ENCODE measurements around the gene TOX3.

TOX3 gene

DNA sequence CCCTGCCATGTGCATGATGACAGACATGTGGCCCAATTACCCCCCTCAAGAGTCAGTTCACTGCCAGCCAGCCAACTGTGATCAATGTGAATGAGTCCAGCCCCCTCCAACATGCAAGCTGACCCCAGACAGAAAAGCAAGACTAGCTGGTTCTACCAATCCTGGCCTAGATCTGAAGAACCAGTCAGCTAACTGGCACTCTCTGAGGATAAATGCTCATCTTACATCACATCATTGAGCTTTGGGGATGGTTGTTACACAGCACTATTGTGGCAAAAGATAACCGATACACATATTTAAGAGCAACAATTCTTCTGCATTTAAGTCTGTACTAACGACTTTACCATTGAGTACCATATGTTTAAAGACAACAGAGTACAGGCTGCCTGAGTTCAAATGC lies 106.7 kb downstream of the TOX3 start:
- Histone ChIP-seq H3K9me3 (ENCODE audit: control insufficient read depth in 2 of 2, low read length in 2 of 2) (no peaks in the 10 kb centered on the region), H3K4me1 (ENCODE audit: control insufficient read depth in 2 of 2, insufficient read depth in 2 of 2, low read length in 2 of 2) (peaks cover 0 to 4% of the 10 kb centered on the region in 2 donors), H3K27me3 (ENCODE audit: control insufficient read depth in 2 of 2, insufficient read depth in 2 of 2, low read length in 2 of 2) (no peaks in the 10 kb centered on the region), H3K36me3 (ENCODE audit: control insufficient read depth in 2 of 2, insufficient read depth in 2 of 2, low read length in 2 of 2) (peaks cover 18 to 21% of the 10 kb centered on the region in 2 donors), H3K4me3 (ENCODE audit: low read length in 2 of 2) (no peak overlapping the region), H3K27ac (ENCODE audit: low read depth in 2 of 2, low read length in 2 of 2) (no peak overlapping the region), H3K9ac (ENCODE audit: low read depth in 1 of 2, low read length in 2 of 2) (no peak overlapping the region)

DNA sequence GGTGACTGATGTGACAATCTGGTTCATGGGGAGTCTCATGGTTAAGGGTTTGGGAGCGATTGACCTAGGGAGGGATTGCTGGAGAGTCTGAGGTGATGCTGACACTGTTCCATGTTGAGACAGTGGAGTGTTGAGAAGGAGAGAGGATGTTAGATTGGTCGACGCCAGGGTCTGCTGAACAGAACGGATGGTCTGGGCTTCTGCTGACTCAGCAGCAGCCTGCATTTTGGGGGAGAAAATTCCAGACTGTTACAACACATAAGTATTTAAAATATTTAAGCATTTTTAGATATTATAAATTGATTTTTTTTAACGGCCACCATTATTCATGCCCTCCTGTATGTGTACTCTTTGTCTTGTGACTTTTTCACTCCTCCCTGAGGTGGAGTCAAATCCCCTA lies 107.2 kb downstream of the TOX3 start:
- Histone ChIP-seq H3K27ac (ENCODE audit: low read depth in 2 of 2, low read length in 2 of 2) (no peak overlapping the region), H3K4me1 (ENCODE audit: control insufficient read depth in 2 of 2, insufficient read depth in 2 of 2, low read length in 2 of 2) (peaks cover 0 to 4% of the 10 kb centered on the region in 2 donors), H3K9ac (ENCODE audit: low read depth in 1 of 2, low read length in 2 of 2) (no peak overlapping the region), H3K27me3 (ENCODE audit: control insufficient read depth in 2 of 2, insufficient read depth in 2 of 2, low read length in 2 of 2) (no peaks in the 10 kb centered on the region), H3K9me3 (ENCODE audit: control insufficient read depth in 2 of 2, low read length in 2 of 2) (no peaks in the 10 kb centered on the region), H3K4me3 (ENCODE audit: low read length in 2 of 2) (no peak overlapping the region), H3K36me3 (ENCODE audit: control insufficient read depth in 2 of 2, insufficient read depth in 2 of 2, low read length in 2 of 2) (peaks cover 16 to 18% of the 10 kb centered on the region in 2 donors)

DNA sequence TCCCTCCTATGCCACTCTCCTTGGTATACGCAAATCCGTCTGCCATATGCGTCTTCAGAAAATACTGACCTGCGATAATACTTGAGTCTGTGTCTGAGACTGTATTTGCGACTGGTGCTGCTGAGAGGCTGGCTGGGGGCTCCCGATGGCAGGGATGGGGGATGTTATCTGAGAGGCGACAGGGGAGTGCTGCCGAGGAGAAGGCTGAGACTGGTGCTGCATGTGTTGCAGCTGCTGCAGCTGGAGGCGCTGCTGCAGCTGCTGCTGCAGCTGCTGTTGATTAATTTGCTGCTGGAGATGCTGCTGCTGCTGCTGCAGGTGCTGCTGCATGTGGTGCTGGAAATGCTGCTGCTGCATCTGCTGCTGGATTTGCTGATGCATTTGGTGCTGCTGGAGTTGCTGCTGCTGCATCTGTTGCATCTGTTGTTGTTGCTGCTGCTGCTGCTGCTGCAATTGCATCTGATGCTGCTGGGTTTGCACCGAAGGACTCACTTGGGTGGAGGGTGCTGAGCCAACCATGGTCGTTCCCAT lies 107.7 kb downstream of the TOX3 start:
- Histone ChIP-seq H3K36me3 (ENCODE audit: control insufficient read depth in 2 of 2, insufficient read depth in 2 of 2, low read length in 2 of 2) (peaks cover 13 to 18% of the 10 kb centered on the region in 2 donors), H3K27ac (ENCODE audit: low read depth in 2 of 2, low read length in 2 of 2) (no peak overlapping the region), H3K4me3 (ENCODE audit: low read length in 2 of 2) (no peak overlapping the region), H3K9me3 (ENCODE audit: control insufficient read depth in 2 of 2, low read length in 2 of 2) (no peaks in the 10 kb centered on the region), H3K4me1 (ENCODE audit: control insufficient read depth in 2 of 2, insufficient read depth in 2 of 2, low read length in 2 of 2) (peaks cover 0 to 4% of the 10 kb centered on the region in 2 donors), H3K27me3 (ENCODE audit: control insufficient read depth in 2 of 2, insufficient read depth in 2 of 2, low read length in 2 of 2) (no peaks in the 10 kb centered on the region), H3K9ac (ENCODE audit: low read depth in 1 of 2, low read length in 2 of 2) (no peak overlapping the region)

DNA sequence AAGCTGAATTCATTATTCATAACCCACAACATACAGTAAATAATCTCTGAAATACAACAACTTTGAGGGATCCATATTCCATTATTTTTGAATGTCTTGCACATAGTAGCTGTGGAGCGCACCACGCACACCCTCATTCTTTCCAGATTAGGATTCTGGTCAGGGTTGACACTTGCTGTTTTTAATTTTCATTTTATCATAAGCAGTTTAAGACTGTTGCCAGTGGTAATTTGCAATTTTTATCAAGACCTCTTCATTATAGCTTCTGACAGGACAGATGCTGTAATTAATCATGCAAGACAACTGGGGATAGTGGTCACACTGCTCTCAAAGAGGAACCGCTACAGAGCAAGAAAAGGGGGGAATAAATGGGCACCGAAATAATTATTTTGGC lies 109.7 kb downstream of the TOX3 start:
- Histone ChIP-seq H3K4me1 (ENCODE audit: control insufficient read depth in 2 of 2, insufficient read depth in 2 of 2, low read length in 2 of 2) (peaks cover 0 to 4% of the 10 kb centered on the region in 2 donors), H3K36me3 (ENCODE audit: control insufficient read depth in 2 of 2, insufficient read depth in 2 of 2, low read length in 2 of 2) (peaks cover 10 to 14% of the 10 kb centered on the region in 2 donors), H3K27me3 (ENCODE audit: control insufficient read depth in 2 of 2, insufficient read depth in 2 of 2, low read length in 2 of 2) (no peaks in the 10 kb centered on the region), H3K9ac (ENCODE audit: low read depth in 1 of 2, low read length in 2 of 2) (no peak overlapping the region), H3K4me3 (ENCODE audit: low read length in 2 of 2) (no peak overlapping the region), H3K27ac (ENCODE audit: low read depth in 2 of 2, low read length in 2 of 2) (no peak overlapping the region), H3K9me3 (ENCODE audit: control insufficient read depth in 2 of 2, low read length in 2 of 2) (no peaks in the 10 kb centered on the region)

DNA sequence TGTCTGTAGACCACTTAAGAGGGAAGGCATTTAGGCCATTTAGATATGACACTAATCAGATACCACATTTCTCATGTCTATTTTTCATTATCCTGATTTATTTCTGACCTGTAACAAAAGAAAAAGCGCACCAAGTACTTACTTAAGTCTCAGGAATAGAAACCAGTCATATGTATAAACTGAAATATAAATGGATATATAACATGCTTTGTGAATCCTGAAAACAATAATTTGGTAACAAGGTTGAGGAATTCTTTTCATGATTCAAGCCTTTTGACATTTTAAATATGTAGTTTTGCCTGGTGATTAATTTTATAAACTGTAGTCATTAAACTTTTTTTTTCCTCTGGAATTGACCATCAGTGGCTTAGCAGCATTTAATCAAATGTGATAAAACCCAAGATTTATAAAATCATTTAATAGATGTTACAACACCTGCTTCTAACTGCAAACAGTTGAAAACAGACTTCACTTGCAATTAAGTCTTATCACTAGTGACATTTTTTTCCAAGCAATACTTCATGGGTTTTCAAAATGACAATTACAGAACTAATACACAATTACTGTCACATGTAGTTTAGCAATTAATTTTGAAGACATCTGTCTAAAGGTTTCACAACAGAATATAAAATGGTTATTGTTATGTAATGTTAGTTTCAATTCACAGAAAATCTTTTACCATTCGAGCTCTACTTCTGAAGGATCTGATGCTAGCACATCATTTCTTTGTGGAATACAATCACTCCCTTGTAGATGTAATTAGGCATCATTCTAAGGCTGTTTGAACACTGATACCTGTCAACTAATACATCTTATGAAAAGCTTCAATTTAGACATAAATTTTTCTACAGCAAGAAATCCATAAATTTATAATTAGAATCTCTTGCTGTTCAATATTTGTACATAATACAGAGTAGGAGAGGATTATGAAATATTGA lies 110.3 kb downstream of the TOX3 start:
- no peak overlapping the region for H3K4me3 ChIP-seq (ENCODE audit: low read length in 2 of 2)
- no peaks in the 10 kb centered on the region for H3K9me3 ChIP-seq (ENCODE audit: control insufficient read depth in 2 of 2, low read length in 2 of 2)
- H3K9ac ChIP-seq (ENCODE audit: low read depth in 1 of 2, low read length in 2 of 2), result no peak overlapping the region
- H3K36me3 ChIP-seq (ENCODE audit: control insufficient read depth in 2 of 2, insufficient read depth in 2 of 2, low read length in 2 of 2), result peaks cover 10 to 14% of the 10 kb centered on the region in 2 donors
- no peaks in the 10 kb centered on the region for H3K4me1 ChIP-seq (ENCODE audit: control insufficient read depth in 2 of 2, insufficient read depth in 2 of 2, low read length in 2 of 2)
- H3K27ac ChIP-seq (ENCODE audit: low read depth in 2 of 2, low read length in 2 of 2), result no peak overlapping the region
- H3K27me3 ChIP-seq (ENCODE audit: control insufficient read depth in 2 of 2, insufficient read depth in 2 of 2, low read length in 2 of 2), result no peaks in the 10 kb centered on the region

DNA sequence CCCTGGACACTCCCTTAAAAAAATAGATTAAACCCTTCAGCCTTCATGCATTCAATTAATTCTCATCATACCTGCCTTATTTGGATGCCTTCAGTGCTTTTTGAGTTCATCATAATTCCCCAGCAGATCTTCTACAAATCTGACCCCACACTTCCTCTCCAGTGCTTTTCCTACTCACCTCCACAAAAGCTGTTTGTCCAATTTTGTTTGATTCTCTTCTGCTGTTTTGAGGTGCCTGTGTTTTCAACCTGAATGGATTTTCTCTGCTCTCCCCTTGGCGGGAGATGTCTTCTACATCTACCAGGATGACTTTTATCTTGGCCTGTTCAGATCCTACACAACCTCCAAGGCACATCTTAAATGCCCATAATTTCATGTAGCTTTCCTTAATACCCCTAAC lies 112.7 kb downstream of the TOX3 start:
- Histone ChIP-seq H3K27ac (ENCODE audit: low read depth in 2 of 2, low read length in 2 of 2) (no peak overlapping the region), H3K9ac (ENCODE audit: low read depth in 1 of 2, low read length in 2 of 2) (no peak overlapping the region), H3K4me3 (ENCODE audit: low read length in 2 of 2) (no peak overlapping the region), H3K27me3 (ENCODE audit: control insufficient read depth in 2 of 2, insufficient read depth in 2 of 2, low read length in 2 of 2) (no peaks in the 10 kb centered on the region), H3K9me3 (ENCODE audit: control insufficient read depth in 2 of 2, low read length in 2 of 2) (no peaks in the 10 kb centered on the region), H3K36me3 (ENCODE audit: control insufficient read depth in 2 of 2, insufficient read depth in 2 of 2, low read length in 2 of 2) (peaks cover 4 to 5% of the 10 kb centered on the region in 2 donors), H3K4me1 (ENCODE audit: control insufficient read depth in 2 of 2, insufficient read depth in 2 of 2, low read length in 2 of 2) (no peaks in the 10 kb centered on the region)

DNA sequence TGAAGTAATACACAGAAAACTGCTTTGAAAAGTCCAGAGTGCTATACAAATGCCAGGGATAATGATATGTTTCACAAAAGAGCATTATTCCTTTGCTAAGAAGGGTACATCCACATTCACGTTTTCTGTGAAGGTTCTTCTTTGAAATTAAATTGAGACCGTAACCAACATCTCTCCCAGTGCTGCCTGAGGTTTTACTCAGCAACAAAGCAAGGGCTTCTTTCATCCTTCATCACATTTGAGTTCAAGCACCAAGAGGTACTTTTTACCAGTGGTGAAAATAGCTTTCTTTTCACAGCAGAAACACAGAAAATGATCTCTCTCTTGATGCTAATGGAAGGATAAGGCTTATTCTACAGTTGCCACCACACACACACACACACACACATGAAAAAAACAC lies 113.3 kb downstream of the TOX3 start:
- H3K27me3 ChIP-seq (ENCODE audit: control insufficient read depth in 2 of 2, insufficient read depth in 2 of 2, low read length in 2 of 2), result no peaks in the 10 kb centered on the region
- H3K36me3 ChIP-seq (ENCODE audit: control insufficient read depth in 2 of 2, insufficient read depth in 2 of 2, low read length in 2 of 2), result no peaks in the 10 kb centered on the region
- no peak overlapping the region for H3K4me3 ChIP-seq (ENCODE audit: low read length in 2 of 2)
- no peak overlapping the region for H3K27ac ChIP-seq (ENCODE audit: low read depth in 2 of 2, low read length in 2 of 2)
- H3K9me3 ChIP-seq (ENCODE audit: control insufficient read depth in 2 of 2, low read length in 2 of 2), result no peaks in the 10 kb centered on the region
- H3K4me1 ChIP-seq (ENCODE audit: control insufficient read depth in 2 of 2, insufficient read depth in 2 of 2, low read length in 2 of 2), result no peaks in the 10 kb centered on the region
- H3K9ac ChIP-seq (ENCODE audit: low read depth in 1 of 2, low read length in 2 of 2), result no peak overlapping the region

DNA sequence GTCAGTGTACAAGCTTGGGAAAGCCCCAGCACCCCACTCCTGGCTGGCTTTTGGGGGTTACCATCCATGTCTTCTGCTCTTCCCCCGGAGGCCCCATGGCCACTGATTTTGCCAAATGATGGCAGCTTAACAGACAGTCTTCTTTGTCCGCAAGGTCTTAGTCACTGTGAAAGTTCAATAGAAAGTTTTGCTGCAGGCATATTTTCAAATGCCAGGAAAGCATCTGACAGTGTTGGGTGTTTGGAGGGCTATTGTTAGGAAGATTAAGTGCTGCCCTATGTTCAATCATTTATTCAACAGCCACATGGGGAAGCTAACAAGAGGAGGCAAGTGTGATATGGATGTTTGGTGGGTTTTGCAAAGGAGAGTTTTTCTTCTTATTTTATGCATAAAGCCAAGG lies 122.4 kb downstream of the TOX3 start:
- H3K27ac ChIP-seq (ENCODE audit: low read depth in 2 of 2, low read length in 2 of 2), result no peak overlapping the region
- no peak overlapping the region for H3K9ac ChIP-seq (ENCODE audit: low read depth in 1 of 2, low read length in 2 of 2)
- no peaks in the 10 kb centered on the region for H3K36me3 ChIP-seq (ENCODE audit: control insufficient read depth in 2 of 2, insufficient read depth in 2 of 2, low read length in 2 of 2)
- no peaks in the 10 kb centered on the region for H3K4me1 ChIP-seq (ENCODE audit: control insufficient read depth in 2 of 2, insufficient read depth in 2 of 2, low read length in 2 of 2)
- H3K9me3 ChIP-seq (ENCODE audit: control insufficient read depth in 2 of 2, low read length in 2 of 2), result no peaks in the 10 kb centered on the region
- H3K4me3 ChIP-seq (ENCODE audit: low read length in 2 of 2), result no peak overlapping the region
- H3K27me3 ChIP-seq (ENCODE audit: control insufficient read depth in 2 of 2, insufficient read depth in 2 of 2, low read length in 2 of 2), result no peaks in the 10 kb centered on the region

DNA sequence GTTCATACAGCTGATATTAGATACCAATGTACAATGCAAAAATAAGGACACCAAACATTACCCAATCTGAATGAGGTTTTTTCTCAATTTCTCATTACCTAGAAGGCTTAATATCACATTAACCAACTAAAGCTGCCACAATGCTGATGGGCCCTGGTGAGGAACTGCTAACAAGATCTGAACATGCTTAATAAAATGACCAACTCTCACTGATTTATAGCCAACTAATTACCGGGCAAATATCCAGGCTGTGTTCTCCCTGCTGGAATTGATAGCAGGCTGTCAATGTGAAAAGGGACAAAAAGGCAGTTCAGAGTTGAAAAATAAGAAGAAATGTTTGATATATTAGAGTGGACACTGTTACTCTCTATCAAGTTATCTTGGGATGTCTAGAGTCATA lies 124.6 kb downstream of the TOX3 start:
- H3K4me3 ChIP-seq (ENCODE audit: low read length in 2 of 2), result no peak overlapping the region
- no peak overlapping the region for H3K9ac ChIP-seq (ENCODE audit: low read depth in 1 of 2, low read length in 2 of 2)
- no peaks in the 10 kb centered on the region for H3K27me3 ChIP-seq (ENCODE audit: control insufficient read depth in 2 of 2, insufficient read depth in 2 of 2, low read length in 2 of 2)
- H3K36me3 ChIP-seq (ENCODE audit: control insufficient read depth in 2 of 2, insufficient read depth in 2 of 2, low read length in 2 of 2), result no peaks in the 10 kb centered on the region
- no peaks in the 10 kb centered on the region for H3K4me1 ChIP-seq (ENCODE audit: control insufficient read depth in 2 of 2, insufficient read depth in 2 of 2, low read length in 2 of 2)
- no peak overlapping the region for H3K27ac ChIP-seq (ENCODE audit: low read depth in 2 of 2, low read length in 2 of 2)
- no peaks in the 10 kb centered on the region for H3K9me3 ChIP-seq (ENCODE audit: control insufficient read depth in 2 of 2, low read length in 2 of 2)

DNA sequence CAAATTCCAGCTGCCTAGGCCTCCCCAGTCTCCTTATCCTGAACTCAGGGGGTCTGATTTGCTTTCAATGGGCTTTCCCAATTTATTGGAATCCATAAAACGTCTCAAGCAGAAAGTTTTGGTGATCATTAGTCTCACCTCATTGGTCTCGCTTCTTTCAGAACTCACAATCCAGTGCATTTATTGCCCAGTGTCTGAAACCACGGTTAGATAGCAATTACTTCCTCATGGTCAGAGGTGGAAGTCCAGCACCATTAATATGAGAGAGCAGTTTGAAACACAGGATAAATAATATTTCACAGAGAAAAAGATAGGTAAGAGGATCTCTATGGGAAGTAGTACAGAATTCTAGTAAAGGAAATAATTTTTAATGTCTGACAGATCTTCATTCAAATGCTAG lies 128.7 kb downstream of the TOX3 start:
- Histone ChIP-seq H3K9ac (ENCODE audit: low read depth in 1 of 2, low read length in 2 of 2) (no peak overlapping the region), H3K27ac (ENCODE audit: low read depth in 2 of 2, low read length in 2 of 2) (no peak overlapping the region), H3K36me3 (ENCODE audit: control insufficient read depth in 2 of 2, insufficient read depth in 2 of 2, low read length in 2 of 2) (no peaks in the 10 kb centered on the region), H3K9me3 (ENCODE audit: control insufficient read depth in 2 of 2, low read length in 2 of 2) (no peaks in the 10 kb centered on the region), H3K4me3 (ENCODE audit: low read length in 2 of 2) (no peak overlapping the region), H3K27me3 (ENCODE audit: control insufficient read depth in 2 of 2, insufficient read depth in 2 of 2, low read length in 2 of 2) (no peaks in the 10 kb centered on the region), H3K4me1 (ENCODE audit: control insufficient read depth in 2 of 2, insufficient read depth in 2 of 2, low read length in 2 of 2) (no peaks in the 10 kb centered on the region)

Measured in mucosa of rectum (tissue), 2 donors.